Stomach (tissue), 9 donors: ENCODE data around the gene SNX9. TPM values are rescaled to one million over a fixed set of nuclear protein-coding genes. Genes with fewer than 3 reads are reported as not detected.

ENCODE experiments used
- DNase-seq, 2 donors: peaks; one replicate each; pipeline versions ENCODE4 v3.0.0 to v3.0.0-alpha.2; 2013 to 2019
- H3K27ac ChIP-seq, 5 donors: fragments of 200-600 bp in 4 of 5; sonication (generic) in 4 of 5; one replicate each; pipeline ENCODE4 v1.5.1; 2013 to 2019; ENCODE audit warnings: mild to moderate bottlenecking in 1 of 5, moderate library complexity in 1 of 5
- H3K27me3 ChIP-seq, 3 donors: fragments of 200-600 bp; sonication (generic); one replicate each; pipeline ENCODE4 v1.5.1; 2017 to 2019; ENCODE audit warnings: mixed run types in 1 of 3
- H3K36me3 ChIP-seq, 4 donors: fragments of 200-600 bp; sonication (generic); 1 replicate in 3 of 4; 2 replicates in 1 of 4; pipeline ENCODE4 v1.5.1; 2016 to 2019
- H3K4me1 ChIP-seq, 4 donors: fragments of 200-600 bp; sonication (generic); one replicate each; pipeline ENCODE4 v1.5.1; 2016 to 2019
- H3K4me3 ChIP-seq, 4 donors: fragments of 200-600 bp; sonication (generic) in 3 of 4; one replicate each; pipeline ENCODE4 v1.5.1; 2016 to 2019; ENCODE audit warnings: mild to moderate bottlenecking in 1 of 4
- H3K9me3 ChIP-seq, 4 donors: fragments of 200-600 bp; sonication (generic); one replicate each; pipeline ENCODE4 v1.5.1; 2016 to 2019
- EP300 ChIP-seq: sonication (generic); formaldehyde crosslinking; IDR thresholded peaks from one replicate; pipeline ENCODE4 v1.6.1; 2017; ENCODE audit warnings: antibody characterized with exemption
- POLR2A ChIP-seq, 4 donors: fragments of 450-650 bp; IDR thresholded peaks; one replicate each; pipeline ENCODE4 v1.6.1; 2016; ENCODE audit warnings: antibody characterized with exemption in 4 of 4, control low read depth in 2 of 4, mild to moderate bottlenecking in 1 of 4, moderate library complexity in 1 of 4
- POLR2AphosphoS5 ChIP-seq, 3 donors: sonication (generic); formaldehyde crosslinking; IDR thresholded peaks; one replicate each; pipeline ENCODE4 v1.6.1; 2016; ENCODE audit warnings: antibody characterized with exemption in 3 of 3
- WGBS, 5 donors: extraction: QIAGEN DNeasy Blood & Tissue Kit in 3 of 5; methylation state at CpG; one replicate each; pipeline versions ENCODE4 v1.1.5 to v1.1.7; 2013 to 2018; 5-methylcytosine and 5-hydroxymethylcytosine counted together
- intact Hi-C: fragments of 100-400 bp; cut with DNase I; formaldehyde crosslinking; loops from one replicate; pipeline ENCODE4 v1.15.1; 2023; ENCODE audit warnings: low total_unique reads
- polyA plus RNA-seq, 3 donors: library from polyadenylated mRNA; stranded (reverse); fragments of 200-250 nt; gene quantifications; one replicate each; pipeline ENCODE4 v1.2.3, GENCODE V29; 2013
- total RNA-seq, 5 donors: library from RNA; depleted of rRNA; stranded (reverse); fragments of >200 nt; gene quantifications; one replicate each; pipeline versions ENCODE4 v1.1.0 to v1.2.3, GENCODE V29; 2014 to 2016
- TF ChIP-seq, protein P1 (sequence below), 7 experiments: fragments of 450-650 bp in 4 of 7; fragments of 200-600 bp in 3 of 7; sonication (generic) in 3 of 7; IDR thresholded peaks; one replicate each; pipeline ENCODE4 v1.5.1; 2016 to 2019; ENCODE audit warnings: antibody characterized with exemption in 7 of 7, control low read depth in 2 of 7, mild to moderate bottlenecking in 1 of 7
- donor health status: healthy with polysubstance abuse.
- donor health status: Bipolar disorder and iron deficiency.
- donor health status: healthy.

SNX9 gene
- total and polyA plus RNA-seq, 8 donors: 21.4 to 58.7 (median 38.7) TPM

- Histone ChIP-seq H3K9me3 (no peaks in the 10 kb centered on the region), H3K36me3 (no peaks in the 10 kb centered on the region), H3K27me3 (no peaks in the 10 kb centered on the region), H3K27ac (peak overlapping the region in 2 of 5 donors; percentile 84 to 92), H3K4me3 (peak overlapping the region in 3 of 4 donors; percentile 61 to 95 (median 94)), H3K4me1 (peaks cover 33 to 64% (median 42%) of the 10 kb centered on the region in 4 donors)
- DNase-seq: no peak
- intact Hi-C loops: no loop called here
- TF ChIP-seq POLR2AphosphoS5 (IDR thresholded peaks at IDR 0.05) (no peak), EP300 (no peak), POLR2A (IDR thresholded peaks at IDR 0.05) (no peak)
- TF ChIP-seq, protein P1, sequence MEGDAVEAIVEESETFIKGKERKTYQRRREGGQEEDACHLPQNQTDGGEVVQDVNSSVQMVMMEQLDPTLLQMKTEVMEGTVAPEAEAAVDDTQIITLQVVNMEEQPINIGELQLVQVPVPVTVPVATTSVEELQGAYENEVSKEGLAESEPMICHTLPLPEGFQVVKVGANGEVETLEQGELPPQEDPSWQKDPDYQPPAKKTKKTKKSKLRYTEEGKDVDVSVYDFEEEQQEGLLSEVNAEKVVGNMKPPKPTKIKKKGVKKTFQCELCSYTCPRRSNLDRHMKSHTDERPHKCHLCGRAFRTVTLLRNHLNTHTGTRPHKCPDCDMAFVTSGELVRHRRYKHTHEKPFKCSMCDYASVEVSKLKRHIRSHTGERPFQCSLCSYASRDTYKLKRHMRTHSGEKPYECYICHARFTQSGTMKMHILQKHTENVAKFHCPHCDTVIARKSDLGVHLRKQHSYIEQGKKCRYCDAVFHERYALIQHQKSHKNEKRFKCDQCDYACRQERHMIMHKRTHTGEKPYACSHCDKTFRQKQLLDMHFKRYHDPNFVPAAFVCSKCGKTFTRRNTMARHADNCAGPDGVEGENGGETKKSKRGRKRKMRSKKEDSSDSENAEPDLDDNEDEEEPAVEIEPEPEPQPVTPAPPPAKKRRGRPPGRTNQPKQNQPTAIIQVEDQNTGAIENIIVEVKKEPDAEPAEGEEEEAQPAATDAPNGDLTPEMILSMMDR (IDR thresholded peaks at IDR 0.05): no peak
- 80 to 88% (median 82%) methylated on average over 9 of the region's 9 CpGs for WGBS, 5 donors
Observed at GRCh38 chr6:157983406-157984119, 160.5 kb downstream of the SNX9 start.

DNA sequence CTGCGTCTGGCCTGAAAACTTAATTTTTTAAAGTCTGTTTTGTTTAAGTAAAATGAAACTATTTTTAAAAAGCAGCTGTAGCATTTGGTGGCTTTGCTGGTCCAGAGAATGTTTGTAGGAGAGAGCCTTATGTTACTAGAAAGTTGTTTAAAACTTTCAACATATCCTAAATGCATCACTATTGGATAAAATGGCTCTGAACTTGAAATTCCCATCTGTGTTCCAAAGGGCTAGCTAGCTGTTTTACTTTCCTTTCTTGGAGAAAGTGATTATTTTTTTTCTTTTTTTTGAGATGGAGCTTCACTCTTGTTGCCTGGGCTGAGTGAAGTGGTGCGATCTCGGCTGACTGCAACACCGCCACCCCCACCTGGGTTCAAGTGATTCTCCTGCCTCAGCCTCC, 161.1 kb downstream of the SNX9 start:
- peak overlapping the region in 2 of 5 donors; percentile 1 to 84 for H3K27ac ChIP-seq
- no peaks in the 10 kb centered on the region for H3K9me3 ChIP-seq
- TF ChIP-seq, protein P1 (IDR thresholded peaks at IDR 0.05): no peak
- TF ChIP-seq POLR2A (IDR thresholded peaks at IDR 0.05): no peak
- no peak for TF ChIP-seq POLR2AphosphoS5 (IDR thresholded peaks at IDR 0.05)
- TF ChIP-seq EP300: no peak
- DNase-seq: no peak
- no peaks in the 10 kb centered on the region for H3K27me3 ChIP-seq
- intact Hi-C loops: no loop called here
- H3K4me3 ChIP-seq: no peak overlapping the region
- H3K4me1 ChIP-seq: peaks cover 33 to 69% (median 44%) of the 10 kb centered on the region in 4 donors
- WGBS, 5 donors: 81 to 94% (median 88%) methylated on average over 4 of the region's 4 CpGs
- H3K36me3 ChIP-seq: no peaks in the 10 kb centered on the region

DNA sequence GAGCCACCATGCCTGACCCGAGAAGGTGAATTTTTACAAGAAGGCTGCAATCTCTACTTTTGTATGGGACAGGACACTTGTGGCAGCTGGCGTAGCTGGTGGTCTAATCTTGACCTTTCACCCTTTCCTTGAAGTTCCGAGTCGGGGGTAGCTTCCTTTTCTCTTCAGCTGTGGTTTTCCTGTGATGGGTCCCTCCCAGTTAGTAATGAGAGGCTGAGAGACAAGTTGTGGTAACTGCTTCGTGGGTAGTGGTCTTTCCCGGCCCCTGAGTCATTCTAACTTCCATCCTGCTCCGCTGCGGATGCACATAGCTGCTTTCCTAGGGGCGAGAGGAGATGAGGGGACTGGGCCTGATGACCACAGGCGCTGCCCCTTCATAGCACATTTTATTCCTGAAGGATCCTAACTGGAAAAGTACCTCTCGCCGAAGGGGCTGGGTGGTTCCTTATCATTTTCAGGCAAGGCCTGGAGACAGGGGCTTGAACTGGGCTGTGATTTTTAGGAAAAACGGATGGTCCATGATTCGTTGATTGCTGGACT, 161.7 kb downstream of the SNX9 start:
- TF ChIP-seq POLR2AphosphoS5 (IDR thresholded peaks at IDR 0.05) (no peak), POLR2A (IDR thresholded peaks at IDR 0.05) (no peak), EP300 (no peak)
- TF ChIP-seq, protein P1 (IDR thresholded peaks at IDR 0.05): no peak
- H3K36me3 ChIP-seq: no peaks in the 10 kb centered on the region
- H3K9me3 ChIP-seq: no peaks in the 10 kb centered on the region
- H3K27ac ChIP-seq: peak overlapping the region in 3 of 5 donors; percentile 43 to 60 (median 49)
- 76 to 87% (median 83%) methylated on average over 14 of the region's 14 CpGs for whole genome bisulfite sequencing, 5 donors
- intact Hi-C loops: no loop called here
- no peak overlapping the region for H3K4me3 ChIP-seq
- peaks cover 38 to 75% (median 49%) of the 10 kb centered on the region in 4 donors for H3K4me1 ChIP-seq
- no peaks in the 10 kb centered on the region for H3K27me3 ChIP-seq
- DNase-seq: no peak

- intact Hi-C loops: no loop called here
- Histone ChIP-seq H3K4me3 (no peak overlapping the region), H3K27ac (peak overlapping the region; percentile 35 to 60 (median 49)), H3K9me3 (no peaks in the 10 kb centered on the region), H3K27me3 (no peaks in the 10 kb centered on the region), H3K36me3 (no peaks in the 10 kb centered on the region), H3K4me1 (peaks cover 46 to 78% (median 57%) of the 10 kb centered on the region in 4 donors)
- TF ChIP-seq, protein P1 (IDR thresholded peaks at IDR 0.05): no peak
- no peak for TF ChIP-seq POLR2A (IDR thresholded peaks at IDR 0.05)
- TF ChIP-seq POLR2AphosphoS5 (IDR thresholded peaks at IDR 0.05): no peak
- TF ChIP-seq EP300: no peak
- DNase-seq: peak in 1 of 2 donors; percentile 65
- WGBS, 5 donors: 38 to 56% (median 39%) methylated on average over 13 of the region's 13 CpGs
Observed at GRCh38 chr6:157985378-157986155, 162.5 kb downstream of the SNX9 start.
